Left ventricle myocardium inferior (tissue), 1 donor: ENCODE data around the gene PEX14. TPM values are rescaled to one million over a fixed set of nuclear protein-coding genes. Genes with fewer than 3 reads are reported as not detected.
A peak's percentile ranks its signal among the peaks of the same experiment; 100 is the strongest.

Source experiments
- DNase-seq: peaks from one replicate; pipeline ENCODE4 v3.0.0-alpha.2; 2020
- H3K27ac ChIP-seq: fragments of 200-600 bp; replicated peaks from 2 replicates; pipeline ENCODE4 v1.8.0; 2021
- H3K27me3 ChIP-seq: fragments of 200-600 bp; 2 replicates; pipeline ENCODE4 v1.8.0; 2021; ENCODE audit warnings: low read depth
- H3K36me3 ChIP-seq: fragments of 200-600 bp; 2 replicates; pipeline ENCODE4 v1.8.0; 2021
- H3K4me1 ChIP-seq: fragments of 200-600 bp; 2 replicates; pipeline ENCODE4 v1.8.0; 2021
- H3K4me3 ChIP-seq: fragments of 200-600 bp; 2 replicates; pipeline ENCODE4 v1.8.0; 2021; ENCODE audit warnings: mild to moderate bottlenecking, moderate library complexity
- H3K9me3 ChIP-seq: fragments of 200-600 bp; replicated peaks from 2 replicates; pipeline ENCODE4 v1.8.0; 2021
- CTCF ChIP-seq: fragments of 200-600 bp; IDR thresholded peaks from 2 replicates; pipeline ENCODE4 v1.8.0; 2021; ENCODE audit warnings: antibody characterized with exemption, mild to moderate bottlenecking, borderline replicate concordance
- intact Hi-C: fragments of 100-400 bp; cut with micrococcal nuclease; formaldehyde crosslinking; loops from one replicate; pipeline ENCODE4 v1.11.0; 2022
- total RNA-seq: library from RNA; stranded (reverse); fragmentation: NEBNext Ultra II Directional; extraction: Animal tissue kit (Norgen Biotek cat#: 25700); gene quantifications from one replicate; pipeline ENCODE4 v1.2.1, GENCODE V29; 2021
- donor health status: DM: no; HTN: yes; CAD: no; lungs with severe emphysema.

PEX14 gene
- total RNA-seq, 1 donor from 2014 or later, result 20.8 TPM

- no peak for DNase-seq
- Histone ChIP-seq H3K4me3 (no peak overlapping the region), H3K4me1 (peaks cover 53% of the 10 kb centered on the region), H3K9me3 (no peaks in the 10 kb centered on the region), H3K27me3 (no peaks in the 10 kb centered on the region), H3K36me3 (peaks cover 45% of the 10 kb centered on the region), H3K27ac (no peak overlapping the region)
- no peak for TF ChIP-seq CTCF
- intact Hi-C loops, result no loop called here
These were observed 164.4 kb downstream of the PEX14 start for GRCh38 chr1:10639011-10639774.

GRCh38 chr1:10639775-10640578 is 165.2 kb downstream of the PEX14 start:
- TF ChIP-seq CTCF, result no peak
- H3K4me1 ChIP-seq, result peaks cover 46% of the 10 kb centered on the region
- intact Hi-C loops, result no loop called here

GRCh38 chr1:10640843-10641553 is 166.2 kb downstream of the PEX14 start:
- Histone ChIP-seq H3K36me3 (peaks cover 55% of the 10 kb centered on the region), H3K27ac (peak overlapping the region; percentile 28), H3K9me3 (no peaks in the 10 kb centered on the region), H3K4me3 (no peak overlapping the region), H3K4me1 (peaks cover 38% of the 10 kb centered on the region), H3K27me3 (no peaks in the 10 kb centered on the region)
- no peak for TF ChIP-seq CTCF
- DNase-seq, result no peak
- intact Hi-C loops, result no loop called here

More at GRCh38 chr1:10639775-10640578, 165.2 kb downstream of the PEX14 start:
- Histone ChIP-seq H3K36me3 (peaks cover 53% of the 10 kb centered on the region), H3K4me3 (no peak overlapping the region), H3K27ac (peak overlapping the region; percentile 28), H3K27me3 (no peaks in the 10 kb centered on the region), H3K9me3 (no peaks in the 10 kb centered on the region)
- DNase-seq, result no peak

DNA sequence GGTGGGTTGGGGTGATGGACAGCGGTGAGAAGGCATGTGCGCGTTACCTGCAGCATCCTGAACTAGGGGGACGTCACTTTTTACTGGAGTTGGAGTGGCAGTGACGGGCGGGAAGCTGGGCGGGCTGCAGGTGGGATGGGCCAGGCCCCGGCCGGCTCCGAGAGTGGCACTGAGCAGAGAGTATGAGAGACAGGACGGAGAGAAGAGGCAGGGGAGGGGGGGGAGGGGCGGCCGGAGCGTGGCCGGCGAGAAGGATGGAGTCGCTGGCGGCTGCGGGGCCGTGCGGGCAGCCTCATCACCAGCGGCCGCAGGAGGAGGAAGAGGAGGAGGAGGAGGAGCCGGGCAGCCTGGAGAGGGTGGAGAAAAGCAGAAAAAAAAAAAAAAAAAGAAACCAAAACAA is 167.2 kb downstream of the PEX14 start:
- intact Hi-C loops, result no loop called here
- no peak overlapping the region for H3K27ac ChIP-seq
- H3K4me1 ChIP-seq, result peaks cover 41% of the 10 kb centered on the region
- H3K36me3 ChIP-seq, result peaks cover 52% of the 10 kb centered on the region
- no peak for TF ChIP-seq CTCF
- no peak overlapping the region for H3K4me3 ChIP-seq
- H3K27me3 ChIP-seq, result no peaks in the 10 kb centered on the region
- no peaks in the 10 kb centered on the region for H3K9me3 ChIP-seq
- no peak for DNase-seq

- H3K9me3 ChIP-seq, result no peaks in the 10 kb centered on the region
- DNase-seq, result no peak
- no peaks in the 10 kb centered on the region for H3K27me3 ChIP-seq
- H3K36me3 ChIP-seq, result peaks cover 55% of the 10 kb centered on the region
- peaks cover 40% of the 10 kb centered on the region for H3K4me1 ChIP-seq
- no peak overlapping the region for H3K27ac ChIP-seq
- no peak overlapping the region for H3K4me3 ChIP-seq
- intact Hi-C loops, result no loop called here
- TF ChIP-seq CTCF, result no peak
These were observed 167.8 kb downstream of the PEX14 start for GRCh38 chr1:10642403-10643080.
